ENCODE results near the gene DBX1.

Gene DBX1

DNA sequence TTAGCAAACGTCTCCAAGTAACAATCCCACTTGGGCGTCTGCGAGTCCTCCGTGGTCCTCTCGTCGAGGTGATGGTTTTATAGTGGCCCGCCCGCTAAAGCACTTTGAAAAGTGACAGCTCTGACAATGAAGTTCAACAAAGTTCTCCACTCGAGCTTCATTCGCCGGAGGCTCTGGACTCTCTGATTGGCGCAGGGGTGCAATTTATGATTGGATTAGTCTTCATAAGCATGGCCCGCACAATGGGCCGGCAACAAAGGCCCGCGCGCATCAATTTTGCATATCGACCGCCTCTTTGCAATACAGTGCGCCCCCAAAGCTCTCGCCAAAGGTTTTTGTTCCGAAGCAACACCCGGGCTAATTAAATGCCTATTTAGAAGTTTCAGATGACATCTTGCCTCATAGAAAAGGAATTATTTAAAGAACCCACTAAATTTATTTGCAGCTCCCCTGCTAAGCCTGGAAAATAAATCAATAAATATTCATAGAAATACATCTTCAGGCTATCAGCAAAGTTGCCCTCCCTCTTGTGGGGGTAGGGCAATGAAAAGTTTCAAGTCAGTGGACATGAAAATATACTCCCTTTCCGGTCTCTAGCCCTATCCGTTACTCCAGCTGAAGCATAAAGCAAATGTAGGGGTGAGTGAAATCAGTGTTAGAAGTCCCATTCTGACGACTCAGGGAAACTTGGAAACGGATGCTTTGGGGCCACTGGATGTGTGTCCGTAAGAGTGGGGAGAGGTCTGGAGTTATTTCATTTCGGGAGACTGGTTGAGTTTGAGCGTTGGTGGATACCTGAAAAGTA, at the start of gene DBX1:
Gene DBX1 (minus strand): TSS at position 51 of the 805 bp plus-strand sequence. CDS start 151 bp downstream, outside the sequence.
- DNase-seq (ENCODE audit: low read depth) = no peak
- TF ChIP-seq MYC (IDR thresholded peaks at IDR 0.05; ENCODE audit: low read depth, low read length) (no peak), POLR2A (IDR thresholded peaks at IDR 0.05; ENCODE audit: extremely low read depth, insufficient read length) (no peak), MAX (IDR thresholded peaks at IDR 0.05; ENCODE audit: low read depth, low read length) (no peak), CTCF (IDR thresholded peaks at IDR 0.05; ENCODE audit: low read depth, low read length) (no peak)
- H3K4me3 ChIP-seq (ENCODE audit: low read depth, low read length) = no peak within 1 kb of the TSS

DNA sequence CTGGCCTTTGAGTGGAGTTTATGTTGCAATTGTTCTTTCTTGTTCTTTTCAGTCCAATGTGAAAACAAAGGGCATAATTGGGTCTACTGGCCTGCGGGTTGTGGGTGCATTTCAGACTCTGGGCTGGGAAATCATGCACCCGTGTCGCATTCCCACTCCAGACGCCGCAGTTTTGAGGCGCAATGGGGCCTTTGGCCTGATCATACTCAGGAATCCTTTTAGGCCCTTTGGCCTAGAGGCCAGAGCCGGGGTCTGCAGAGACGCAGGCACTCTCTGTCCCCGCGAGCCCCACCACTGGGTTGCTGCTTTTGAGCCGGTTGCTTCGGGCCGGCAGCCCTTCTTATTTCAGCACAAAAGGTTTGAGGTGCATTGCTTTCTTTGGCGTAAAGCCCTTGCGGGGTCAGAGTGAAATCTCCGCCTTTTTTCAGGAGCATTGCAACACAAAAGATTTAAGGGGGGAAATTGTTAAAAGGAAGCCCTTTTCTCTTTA, 48.4 kb upstream of the DBX1 start:
- TF ChIP-seq MYC (IDR thresholded peaks at IDR 0.05; ENCODE audit: low read depth, low read length) (no peak), CTCF (IDR thresholded peaks at IDR 0.05; ENCODE audit: low read depth, low read length) (no peak), POLR2A (IDR thresholded peaks at IDR 0.05; ENCODE audit: extremely low read depth, insufficient read length) (no peak), MAX (IDR thresholded peaks at IDR 0.05; ENCODE audit: low read depth, low read length) (no peak)
- H3K4me3 ChIP-seq (ENCODE audit: low read depth, low read length) = no peak overlapping the region
- no peak for DNase-seq (ENCODE audit: low read depth)

DNA sequence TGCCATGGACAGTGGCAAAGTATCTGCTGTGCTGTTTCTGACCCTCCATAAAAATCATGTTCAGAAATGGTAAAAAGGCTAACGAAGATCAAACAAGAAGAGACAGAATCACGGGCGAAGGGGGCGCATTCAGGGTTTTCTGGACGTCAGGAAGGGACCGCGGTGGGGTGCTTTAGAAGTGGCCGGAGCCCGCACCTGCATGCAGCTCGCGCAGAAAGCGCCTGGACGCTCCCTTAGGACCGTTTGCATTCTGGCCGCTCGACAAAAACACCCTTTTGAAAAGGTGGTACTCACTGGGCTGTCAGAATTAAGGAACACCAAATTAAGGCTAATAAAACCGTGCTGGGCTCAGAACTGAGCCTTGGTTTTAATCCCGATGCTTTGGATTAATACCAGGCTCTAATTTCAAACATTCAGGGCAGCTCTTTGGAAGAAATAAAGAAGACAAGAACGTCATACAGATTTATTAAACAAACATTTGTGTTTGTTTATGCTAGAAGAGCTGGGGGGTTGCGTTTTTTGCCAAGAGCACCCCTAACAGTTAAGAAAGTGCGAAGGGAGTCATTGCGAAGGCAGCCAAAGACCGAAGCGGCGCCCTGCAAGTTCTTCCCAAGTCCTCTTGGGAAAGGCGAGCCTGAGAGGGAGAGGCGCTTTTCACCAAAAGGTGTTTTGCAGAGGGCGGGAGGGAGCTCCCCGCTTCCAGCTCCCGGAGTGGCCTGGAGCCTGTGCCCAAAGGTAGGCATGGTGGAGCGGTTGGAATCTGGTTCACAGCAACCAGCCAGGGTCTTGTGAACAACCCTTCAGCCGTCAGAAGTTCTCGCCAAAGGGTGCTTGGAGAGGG, 47.7 kb upstream of the DBX1 start:
- H3K4me3 ChIP-seq (ENCODE audit: low read depth, low read length) = no peak overlapping the region
- TF ChIP-seq CTCF (IDR thresholded peaks at IDR 0.05; ENCODE audit: low read depth, low read length) = no peak
- TF ChIP-seq POLR2A (IDR thresholded peaks at IDR 0.05; ENCODE audit: extremely low read depth, insufficient read length) = no peak
- TF ChIP-seq MAX (IDR thresholded peaks at IDR 0.05; ENCODE audit: low read depth, low read length) = no peak
- no peak for TF ChIP-seq MYC (IDR thresholded peaks at IDR 0.05; ENCODE audit: low read depth, low read length)

DNA sequence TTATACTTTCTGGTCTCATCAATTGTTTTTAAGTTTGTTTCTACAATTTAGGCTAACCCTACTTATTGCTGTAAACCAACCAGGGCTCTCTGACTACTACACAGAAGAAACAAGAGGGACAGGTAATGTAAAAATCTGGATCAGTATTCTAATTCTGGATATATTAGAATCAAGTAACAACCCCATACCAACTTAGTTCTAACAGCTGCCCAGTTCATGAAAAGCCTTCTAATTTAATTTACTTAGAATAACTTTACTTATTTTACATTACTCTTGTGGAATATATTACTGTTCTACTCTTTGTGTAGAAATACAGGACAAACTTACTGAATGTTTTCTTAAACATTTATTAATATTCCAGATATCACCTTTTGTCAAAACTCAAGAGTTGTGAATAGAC, 45.5 kb upstream of the DBX1 start:
- no peak overlapping the region for H3K4me3 ChIP-seq (ENCODE audit: low read depth, low read length)
- TF ChIP-seq MAX (IDR thresholded peaks at IDR 0.05; ENCODE audit: low read depth, low read length) (no peak), MYC (IDR thresholded peaks at IDR 0.05; ENCODE audit: low read depth, low read length) (no peak)
- no peak for DNase-seq (ENCODE audit: low read depth)

More for the DNA sequence above, 47.7 kb upstream of the DBX1 start:
- no peak for DNase-seq (ENCODE audit: low read depth)

GRCh38 chr11:20204681-20205080, 44.4 kb upstream of the DBX1 start:
- no peak for DNase-seq (ENCODE audit: low read depth)
- no peak overlapping the region for H3K4me3 ChIP-seq (ENCODE audit: low read depth, low read length)
- TF ChIP-seq MYC (IDR thresholded peaks at IDR 0.05; ENCODE audit: low read depth, low read length) (no peak), CTCF (IDR thresholded peaks at IDR 0.05; ENCODE audit: low read depth, low read length) (no peak), POLR2A (IDR thresholded peaks at IDR 0.05; ENCODE audit: extremely low read depth, insufficient read length) (no peak)

DNA sequence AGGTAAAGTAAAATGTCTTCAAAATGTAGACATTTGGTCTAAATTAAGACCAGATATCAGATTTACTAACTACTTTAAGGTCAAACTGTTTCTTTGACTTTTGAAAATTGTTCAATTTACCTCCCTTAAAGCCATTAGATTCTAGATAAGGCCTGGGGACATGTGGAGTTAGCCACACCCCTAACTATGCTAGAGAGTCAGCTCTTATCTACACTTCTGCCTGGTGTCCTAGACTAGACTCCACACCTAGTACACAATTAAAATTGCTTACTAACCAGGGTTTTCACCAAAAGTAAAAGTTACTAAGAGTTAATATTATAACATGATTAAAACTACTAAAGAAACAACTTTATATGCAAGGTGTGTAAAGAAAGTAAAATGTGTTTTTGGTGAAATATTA, 43.6 kb upstream of the DBX1 start:
- DNase-seq (ENCODE audit: low read depth) = no peak
- no peak overlapping the region for H3K4me3 ChIP-seq (ENCODE audit: low read depth, low read length)
- TF ChIP-seq MYC (IDR thresholded peaks at IDR 0.05; ENCODE audit: low read depth, low read length) = no peak
- TF ChIP-seq POLR2A (IDR thresholded peaks at IDR 0.05; ENCODE audit: extremely low read depth, insufficient read length) = no peak
- TF ChIP-seq MAX (IDR thresholded peaks at IDR 0.05; ENCODE audit: low read depth, low read length) = no peak
- TF ChIP-seq CTCF (IDR thresholded peaks at IDR 0.05; ENCODE audit: low read depth, low read length) = no peak

Data from NB4 (cell line).